Measurements from ENCODE around the gene CCDC15. TPM values are rescaled to one million over a fixed set of nuclear protein-coding genes. Genes with fewer than 3 reads are reported as not detected.

CCDC15 gene
- total and polyA plus RNA-seq, 2 donors (not counting 1 experiment from before 2014, with no cell fraction given) = 0.31 to 1.8 TPM

DNA sequence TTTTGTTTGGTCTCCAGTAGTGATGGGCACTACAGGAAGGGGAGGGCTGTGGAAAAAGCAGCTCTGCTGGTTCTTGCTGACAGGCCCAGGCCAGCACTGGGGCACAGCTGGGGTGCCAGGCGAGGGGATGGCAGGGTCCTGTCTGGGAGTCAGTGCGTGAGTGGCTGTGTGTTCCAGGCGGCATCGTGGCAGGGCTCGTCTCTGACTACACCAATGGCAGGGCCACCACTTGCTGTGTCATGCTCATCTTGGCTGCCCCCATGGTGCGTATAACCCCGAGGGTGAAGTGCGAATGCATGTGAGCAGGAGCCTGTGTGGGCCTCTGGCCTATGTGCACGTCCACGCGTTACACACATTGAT lies 130.0 kb downstream of the CCDC15 start:
- no peaks in the 10 kb centered on the region for H4K20me1 ChIP-seq (ENCODE audit: control insufficient read depth, insufficient read depth, low read length, poor library complexity, severe bottlenecking)
- TF ChIP-seq EZH2 (IDR thresholded peaks at IDR 0.05; ENCODE audit: borderline replicate concordance, insufficient read depth, low read depth, low read length, poor library complexity, severe bottlenecking) = no peak
- TF ChIP-seq, protein P1, sequence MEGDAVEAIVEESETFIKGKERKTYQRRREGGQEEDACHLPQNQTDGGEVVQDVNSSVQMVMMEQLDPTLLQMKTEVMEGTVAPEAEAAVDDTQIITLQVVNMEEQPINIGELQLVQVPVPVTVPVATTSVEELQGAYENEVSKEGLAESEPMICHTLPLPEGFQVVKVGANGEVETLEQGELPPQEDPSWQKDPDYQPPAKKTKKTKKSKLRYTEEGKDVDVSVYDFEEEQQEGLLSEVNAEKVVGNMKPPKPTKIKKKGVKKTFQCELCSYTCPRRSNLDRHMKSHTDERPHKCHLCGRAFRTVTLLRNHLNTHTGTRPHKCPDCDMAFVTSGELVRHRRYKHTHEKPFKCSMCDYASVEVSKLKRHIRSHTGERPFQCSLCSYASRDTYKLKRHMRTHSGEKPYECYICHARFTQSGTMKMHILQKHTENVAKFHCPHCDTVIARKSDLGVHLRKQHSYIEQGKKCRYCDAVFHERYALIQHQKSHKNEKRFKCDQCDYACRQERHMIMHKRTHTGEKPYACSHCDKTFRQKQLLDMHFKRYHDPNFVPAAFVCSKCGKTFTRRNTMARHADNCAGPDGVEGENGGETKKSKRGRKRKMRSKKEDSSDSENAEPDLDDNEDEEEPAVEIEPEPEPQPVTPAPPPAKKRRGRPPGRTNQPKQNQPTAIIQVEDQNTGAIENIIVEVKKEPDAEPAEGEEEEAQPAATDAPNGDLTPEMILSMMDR (IDR thresholded peaks at IDR 0.05) = no peak
- H3K9ac ChIP-seq (ENCODE audit: low read length) = no peak overlapping the region
- peaks cover 0 to 2% of the 10 kb centered on the region in 2 experiments for H3K36me3 ChIP-seq (replicated peaks in 1 of 2; ENCODE audit: control extremely low read depth in 1 of 2, control insufficient read depth in 1 of 2, extremely low read depth in 1 of 2, insufficient read depth in 2 of 2, low read length in 1 of 2)
- Mint-ChIP-seq H3K27ac (peak overlapping the region; percentile 37), H3K4me1 (no peaks in the 10 kb centered on the region), H3K9me3 (ENCODE audit: insufficient read depth) (no peaks in the 10 kb centered on the region), H3K27me3 (no peaks in the 10 kb centered on the region), H3K4me3 (no peak overlapping the region)
- H3K4me1 ChIP-seq (ENCODE audit: control insufficient read depth in 2 of 2, insufficient read depth in 2 of 2, low read length in 2 of 2) = no peaks in the 10 kb centered on the region
- intact Hi-C loops (cut with micrococcal nuclease) = no loop called here
- H3K4me3 ChIP-seq (ENCODE audit: control extremely low read depth in 1 of 5, extremely low read depth in 1 of 5, insufficient read depth in 1 of 5, low read depth in 2 of 5, low read length in 4 of 5) = no peak overlapping the region
- H3K27me3 ChIP-seq (replicated peaks in 1 of 4; ENCODE audit: control extremely low read depth in 1 of 4, control insufficient read depth in 3 of 4, insufficient read depth in 4 of 4, low read length in 3 of 4) = no peaks in the 10 kb centered on the region
- ChIA-PET CTCF (interaction anchor here (1.2 kb wide), 1 partner anchor 12 kb away, joined by 3 read pairs; no protein-coding TSS in a partner anchor), POLR2A (no interaction called here)
- DNase-seq (no peak), ATAC-seq (ENCODE audit: low read depth) (no peak)
- H3K9me3 ChIP-seq (ENCODE audit: control extremely low read depth in 1 of 3, control insufficient read depth in 2 of 3, insufficient read depth in 1 of 3, low read length in 2 of 3) = no peaks in the 10 kb centered on the region
- H3K4me2 ChIP-seq (replicated peaks; ENCODE audit: low read depth, low read length, poor library complexity, severe bottlenecking) = no peak overlapping the region
- H3K79me2 ChIP-seq (ENCODE audit: control insufficient read depth, insufficient read depth, low read length) = no peaks in the 10 kb centered on the region
- WGBS (ENCODE audit: insufficient coverage) = 97% methylated on average over 11 of the region's 11 CpGs
- no peak overlapping the region for H3K27ac ChIP-seq (ENCODE audit: low read length in 2 of 2)
- H2AFZ ChIP-seq (ENCODE audit: insufficient read depth, low read depth, low read length, poor library complexity, severe bottlenecking) = no peak overlapping the region

DNA sequence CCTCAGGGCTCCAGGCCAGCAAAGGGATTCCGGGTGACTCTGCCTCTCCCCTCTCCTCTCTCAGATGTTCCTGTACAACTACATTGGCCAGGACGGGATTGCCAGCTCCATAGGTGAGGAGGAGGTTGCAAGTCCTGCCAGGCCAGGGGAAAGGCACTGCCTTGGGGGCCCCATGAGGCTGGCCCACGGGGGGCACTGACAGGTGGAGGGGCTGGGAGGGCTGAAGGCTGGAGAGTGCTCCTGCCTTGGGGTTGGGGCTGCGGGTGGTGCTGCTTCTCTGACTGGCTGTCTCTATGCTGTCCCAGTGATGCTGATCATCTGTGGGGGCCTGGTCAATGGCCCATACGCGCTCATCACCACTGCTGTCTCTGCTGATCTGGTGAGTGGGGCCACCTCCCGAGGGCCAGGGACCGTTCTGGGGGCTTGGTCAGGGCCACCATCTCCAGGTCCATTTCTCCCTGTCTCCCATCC lies 130.8 kb downstream of the CCDC15 start:
- Histone ChIP-seq H3K36me3 (replicated peaks in 1 of 2; ENCODE audit: control extremely low read depth in 1 of 2, control insufficient read depth in 1 of 2, extremely low read depth in 1 of 2, insufficient read depth in 2 of 2, low read length in 1 of 2) (peaks cover 0 to 2% of the 10 kb centered on the region in 2 experiments), H4K20me1 (ENCODE audit: control insufficient read depth, insufficient read depth, low read length, poor library complexity, severe bottlenecking) (no peaks in the 10 kb centered on the region), H3K79me2 (ENCODE audit: control insufficient read depth, insufficient read depth, low read length) (no peaks in the 10 kb centered on the region), H3K4me2 (replicated peaks; ENCODE audit: low read depth, low read length, poor library complexity, severe bottlenecking) (no peak overlapping the region), H3K27ac (ENCODE audit: low read length in 2 of 2) (no peak overlapping the region), H3K4me3 (ENCODE audit: control extremely low read depth in 1 of 5, extremely low read depth in 1 of 5, insufficient read depth in 1 of 5, low read depth in 2 of 5, low read length in 4 of 5) (no peak overlapping the region), H3K9me3 (ENCODE audit: control extremely low read depth in 1 of 3, control insufficient read depth in 2 of 3, insufficient read depth in 1 of 3, low read length in 2 of 3) (no peaks in the 10 kb centered on the region), H3K27me3 (replicated peaks in 1 of 4; ENCODE audit: control extremely low read depth in 1 of 4, control insufficient read depth in 3 of 4, insufficient read depth in 4 of 4, low read length in 3 of 4) (no peaks in the 10 kb centered on the region), H2AFZ (ENCODE audit: insufficient read depth, low read depth, low read length, poor library complexity, severe bottlenecking) (no peak overlapping the region), H3K9ac (ENCODE audit: low read length) (no peak overlapping the region), H3K4me1 (ENCODE audit: control insufficient read depth in 2 of 2, insufficient read depth in 2 of 2, low read length in 2 of 2) (no peaks in the 10 kb centered on the region)
- Mint-ChIP-seq H3K4me3 (no peak overlapping the region), H3K27ac (no peak overlapping the region), H3K4me1 (no peaks in the 10 kb centered on the region), H3K9me3 (ENCODE audit: insufficient read depth) (no peaks in the 10 kb centered on the region), H3K27me3 (no peaks in the 10 kb centered on the region)
- WGBS (ENCODE audit: insufficient coverage) = 90% methylated on average over 6 of the region's 8 CpGs
- TF ChIP-seq EZH2 (IDR thresholded peaks at IDR 0.05; ENCODE audit: borderline replicate concordance, insufficient read depth, low read depth, low read length, poor library complexity, severe bottlenecking) = no peak
- TF ChIP-seq, protein P1 (IDR thresholded peaks at IDR 0.05) = no peak
- ATAC-seq (ENCODE audit: low read depth) = no peak
- intact Hi-C loops (cut with micrococcal nuclease) = no loop called here
- ChIA-PET CTCF (interaction anchor here (1.0 to 1.2 kb wide), 2 partner anchors 13 to 15 kb away, joined by 3 to 4 read pairs; no protein-coding TSS in a partner anchor), POLR2A (no interaction called here)
- no peak for DNase-seq

Measured in B cell (primary cell).